Activated B cell treated with CpG ODN at 0.5 μM for 24 hours (primary cell): ENCODE measurements around the gene FBXW7. TPM values are rescaled to one million over a fixed set of nuclear protein-coding genes. Genes with fewer than 3 reads are reported as not detected.
A peak's percentile ranks its signal among the peaks of the same experiment; 100 is the strongest.

ENCODE experiments used
- ATAC-seq: fragments of 200-7000 bp; cut with Tn5 transposase; one replicate; pipeline ENCODE4 v1.10.0; 2021; ENCODE audit warnings: low read depth, mild to moderate bottlenecking, moderate library complexity
- CTCF ChIA-PET: fragments of 350-600 bp; sonication (Branson Sonifier 250); formaldehyde crosslinking; loops from one replicate; lab custom pipeline; 2021; ENCODE audit warnings: antibody characterized with exemption; lab: Charles Lee
- POLR2A ChIA-PET: fragments of 350-600 bp; sonication (Branson Sonifier 250); formaldehyde crosslinking; loops from one replicate; lab custom pipeline; 2021; ENCODE audit warnings: antibody characterized with exemption; lab: Charles Lee
- DNase-seq: peaks from one replicate; pipeline ENCODE4 v3.0.0; 2022
- H3K27ac Mint-ChIP-seq: one replicate; pipeline ENCODE4 v1.8.0; 2020; ENCODE audit warnings: mixed read lengths
- H3K27me3 Mint-ChIP-seq: one replicate; pipeline ENCODE4 v1.8.0; 2021; ENCODE audit warnings: mixed read lengths
- H3K36me3 Mint-ChIP-seq: one replicate; pipeline ENCODE4 v1.8.0; 2021; ENCODE audit warnings: low read depth, mixed read lengths
- H3K4me1 Mint-ChIP-seq: one replicate; pipeline ENCODE4 v1.8.0; 2021; ENCODE audit warnings: mixed read lengths
- H3K4me3 Mint-ChIP-seq: one replicate; pipeline ENCODE4 v1.8.0; 2020; ENCODE audit warnings: mild to moderate bottlenecking, mixed read lengths
- H3K9me3 Mint-ChIP-seq: one replicate; pipeline ENCODE4 v1.8.0; 2020; ENCODE audit warnings: mixed read lengths
- intact Hi-C: fragments of 100-400 bp; cut with micrococcal nuclease; formaldehyde crosslinking; loops from one replicate; pipeline ENCODE4 v1.15.1; 2024
- total RNA-seq: library from RNA; stranded (reverse); gene quantifications from 2 replicates; pipeline ENCODE4 v1.2.3, GENCODE V29; 2022
- TF ChIP-seq, protein P1 (sequence below): fragments of 200-600 bp; IDR thresholded peaks from one replicate; pipeline ENCODE4 v1.8.0; 2022; ENCODE audit warnings: antibody characterized with exemption, mild to moderate bottlenecking

FBXW7 gene
- total RNA-seq, 1 donor from 2014 or later = 96.5 TPM

DNA sequence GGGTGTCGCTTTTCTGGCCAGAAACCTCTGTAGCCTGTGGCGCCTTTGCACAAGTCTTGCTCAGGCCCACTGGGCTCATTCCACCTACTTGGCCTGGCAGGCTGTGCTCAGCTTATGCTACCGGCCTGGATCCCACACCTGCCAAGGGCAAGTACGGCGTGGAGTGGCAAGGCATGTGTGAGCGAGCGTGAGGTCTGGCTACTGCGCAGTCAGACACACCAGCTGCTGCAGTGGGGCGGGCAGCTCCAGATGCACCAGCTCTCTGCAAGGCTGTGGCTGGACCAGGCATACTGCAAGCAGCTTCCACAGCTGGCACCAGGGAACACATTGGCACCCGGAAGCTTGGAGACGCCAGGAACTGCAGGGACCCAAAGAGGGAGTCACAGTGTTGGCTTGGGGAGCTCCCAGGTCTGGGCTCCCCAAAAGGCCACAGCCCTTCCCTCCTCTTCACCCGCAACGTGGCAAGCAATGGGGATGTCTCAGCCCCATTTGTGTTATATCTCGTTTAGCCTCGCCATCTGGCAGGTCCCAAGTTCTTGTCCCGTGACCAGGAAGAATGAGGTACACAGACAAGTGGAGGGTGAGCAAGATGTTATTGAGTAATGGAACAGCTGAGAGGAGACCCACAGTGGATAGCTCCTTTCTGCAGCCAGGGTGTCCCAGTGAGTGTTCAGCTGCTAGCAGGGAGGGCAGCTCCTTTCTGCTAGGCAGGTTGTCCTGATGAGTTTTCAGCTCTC lies 3.8 kb upstream of the FBXW7 start:
- no peaks in the 10 kb centered on the region for H3K27me3 Mint-ChIP-seq
- ATAC-seq = no peak
- DNase-seq = no peak
- H3K4me3 Mint-ChIP-seq = no peak overlapping the region
- TF ChIP-seq, protein P1, sequence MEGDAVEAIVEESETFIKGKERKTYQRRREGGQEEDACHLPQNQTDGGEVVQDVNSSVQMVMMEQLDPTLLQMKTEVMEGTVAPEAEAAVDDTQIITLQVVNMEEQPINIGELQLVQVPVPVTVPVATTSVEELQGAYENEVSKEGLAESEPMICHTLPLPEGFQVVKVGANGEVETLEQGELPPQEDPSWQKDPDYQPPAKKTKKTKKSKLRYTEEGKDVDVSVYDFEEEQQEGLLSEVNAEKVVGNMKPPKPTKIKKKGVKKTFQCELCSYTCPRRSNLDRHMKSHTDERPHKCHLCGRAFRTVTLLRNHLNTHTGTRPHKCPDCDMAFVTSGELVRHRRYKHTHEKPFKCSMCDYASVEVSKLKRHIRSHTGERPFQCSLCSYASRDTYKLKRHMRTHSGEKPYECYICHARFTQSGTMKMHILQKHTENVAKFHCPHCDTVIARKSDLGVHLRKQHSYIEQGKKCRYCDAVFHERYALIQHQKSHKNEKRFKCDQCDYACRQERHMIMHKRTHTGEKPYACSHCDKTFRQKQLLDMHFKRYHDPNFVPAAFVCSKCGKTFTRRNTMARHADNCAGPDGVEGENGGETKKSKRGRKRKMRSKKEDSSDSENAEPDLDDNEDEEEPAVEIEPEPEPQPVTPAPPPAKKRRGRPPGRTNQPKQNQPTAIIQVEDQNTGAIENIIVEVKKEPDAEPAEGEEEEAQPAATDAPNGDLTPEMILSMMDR = no peak
- peak overlapping the region; percentile 54 for H3K27ac Mint-ChIP-seq
- intact Hi-C loops = loop anchor here (10.0 kb wide), 1 partner anchor 1145 kb away; the partner anchor contains the start of gene TLR2
- CTCF ChIA-PET = interaction anchor here (1.5 kb wide), 1 partner anchor 100 kb away, joined by 6 read pairs; no protein-coding TSS in a partner anchor
- H3K9me3 Mint-ChIP-seq = no peaks in the 10 kb centered on the region
- peaks cover 34% of the 10 kb centered on the region for H3K36me3 Mint-ChIP-seq
- H3K4me1 Mint-ChIP-seq = peaks cover 38% of the 10 kb centered on the region
- POLR2A ChIA-PET = interaction anchor here (0.6 to 7.3 kb wide), 4 partner anchors 13 to 366 kb away, joined by 3 to 136 read pairs (median 4); no protein-coding TSS in a partner anchor

DNA sequence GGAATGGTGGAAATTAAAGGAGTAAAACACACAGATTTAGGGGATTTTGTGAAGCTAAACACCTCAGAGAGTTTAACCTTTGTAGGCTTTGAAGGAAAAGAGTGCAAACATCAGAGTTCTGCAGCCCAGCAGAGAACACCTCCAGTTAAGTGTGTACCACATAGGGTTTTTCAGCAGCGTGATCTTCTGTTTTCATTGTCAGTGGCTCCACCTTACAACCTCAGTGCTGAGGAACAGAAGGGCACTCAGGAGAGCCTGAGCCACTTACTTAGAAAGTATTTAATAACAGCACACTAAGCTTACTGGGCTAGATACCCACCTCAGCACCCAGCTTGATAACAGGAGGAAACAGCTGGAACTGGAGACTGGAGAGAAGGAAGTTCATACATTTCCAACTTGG lies 2.0 kb upstream of the FBXW7 start:
- intact Hi-C loops = loop anchor here (2.0 to 10.0 kb wide), 2 partner anchors 47 to 1147 kb away; partner anchors contain the start of gene TLR2
- Mint-ChIP-seq H3K27ac (peak overlapping the region; percentile 98), H3K36me3 (peaks cover 41% of the 10 kb centered on the region), H3K9me3 (no peaks in the 10 kb centered on the region), H3K27me3 (no peaks in the 10 kb centered on the region), H3K4me3 (peak overlapping the region; percentile 99), H3K4me1 (peaks cover 56% of the 10 kb centered on the region)
- CTCF ChIA-PET = interaction anchor here (0.6 to 1.4 kb wide), 4 partner anchors 16 to 1720 kb away, joined by 3 to 5 read pairs (median 4); no protein-coding TSS in a partner anchor
- DNase-seq (no peak), ATAC-seq (no peak)
- TF ChIP-seq, protein P1 = no peak
- POLR2A ChIA-PET = interaction anchor here (0.7 to 7.3 kb wide), 4 partner anchors 15 to 125 kb away, joined by 3 to 136 read pairs (median 28); no protein-coding TSS in a partner anchor

DNA sequence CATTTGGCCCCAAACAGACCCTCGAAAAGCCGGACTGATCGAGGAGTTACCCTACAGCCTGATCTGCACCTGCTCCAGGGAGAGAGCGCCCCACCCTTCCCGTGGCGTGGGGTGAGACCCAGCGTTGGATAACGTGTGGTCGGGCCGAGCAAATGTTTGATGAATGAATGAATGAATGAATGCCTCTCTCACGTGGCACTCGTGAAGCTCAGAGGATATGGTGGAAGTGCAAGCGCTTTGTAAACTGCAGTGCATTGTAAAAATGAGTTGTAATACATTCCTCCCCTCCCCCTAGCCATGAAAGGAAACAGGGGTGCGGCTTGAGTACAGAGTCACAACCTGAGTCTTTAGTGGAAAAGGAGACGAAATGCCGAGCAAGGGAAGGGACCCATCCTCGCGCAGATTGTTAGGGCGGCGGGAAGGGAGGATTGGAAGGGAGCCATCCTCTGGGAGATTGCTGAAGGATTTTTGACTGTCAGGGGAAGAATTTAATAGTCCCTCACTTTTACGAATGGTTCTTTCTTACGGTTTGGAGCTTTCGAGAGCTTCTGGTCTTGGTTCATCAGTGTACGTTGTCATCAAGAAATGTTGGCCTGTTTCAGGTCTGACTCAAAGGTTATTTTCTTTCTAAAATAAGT lies 772 bp upstream of the FBXW7 start:
- peak overlapping the region; percentile 98 for H3K27ac Mint-ChIP-seq
- H3K36me3 Mint-ChIP-seq = peaks cover 47% of the 10 kb centered on the region
- H3K27me3 Mint-ChIP-seq = no peaks in the 10 kb centered on the region
- H3K4me1 Mint-ChIP-seq = peaks cover 67% of the 10 kb centered on the region
- ChIA-PET CTCF (interaction anchor here (0.7 to 2.9 kb wide), 7 partner anchors 16 to 104 kb away, joined by 3 to 20 read pairs (median 3); no protein-coding TSS in a partner anchor), POLR2A (interaction anchor here (0.6 to 7.3 kb wide), 34 partner anchors 8 to 1880 kb away, joined by 3 to 136 read pairs (median 6); partner anchors contain the start of genes ARFIP1, TIGD4 and TMEM154)
- TF ChIP-seq, protein P1 = no peak
- H3K9me3 Mint-ChIP-seq = no peaks in the 10 kb centered on the region
- DNase-seq (no peak), ATAC-seq (peak; percentile 47)
- peak overlapping the region; percentile 99 for H3K4me3 Mint-ChIP-seq
- intact Hi-C loops = loop anchor here (1.0 to 10.0 kb wide), 10 partner anchors 16 to 1437 kb away; partner anchors contain the start of genes ARFIP1, RPS3A, TIGD4 and TLR2

DNA sequence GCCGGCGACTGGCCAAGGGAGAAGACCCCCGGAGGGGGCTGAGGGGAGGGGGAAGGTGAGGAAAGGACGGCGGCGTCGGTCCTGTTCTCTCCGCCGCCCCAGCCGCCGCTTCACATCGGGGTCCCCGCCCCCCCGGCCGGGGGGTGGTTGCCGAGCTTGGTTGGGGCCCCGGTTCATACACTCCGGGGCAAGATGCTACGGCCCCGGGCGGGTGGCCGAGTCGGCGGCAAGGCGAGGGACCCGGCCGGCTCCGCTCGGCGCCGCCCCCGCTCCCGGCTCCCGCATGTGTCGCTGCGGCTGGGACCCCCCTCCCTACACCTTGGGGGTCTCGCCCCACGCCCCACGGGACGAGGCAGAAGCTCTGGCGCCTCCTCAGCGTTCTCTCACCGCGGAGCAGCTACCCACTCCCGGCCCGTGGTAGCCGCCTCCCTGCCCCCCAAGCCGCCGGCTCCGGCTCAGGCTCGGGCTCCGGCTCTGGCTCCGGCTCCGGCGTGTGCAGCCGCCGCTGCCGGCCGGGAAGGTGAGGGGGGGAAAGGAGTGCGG lies 461 bp downstream of the FBXW7 start:
- Mint-ChIP-seq H3K27me3 (no peaks in the 10 kb centered on the region), H3K36me3 (peaks cover 54% of the 10 kb centered on the region), H3K27ac (peak overlapping the region; percentile 98), H3K4me3 (peak overlapping the region; percentile 99), H3K4me1 (peaks cover 75% of the 10 kb centered on the region), H3K9me3 (no peaks in the 10 kb centered on the region)
- peak; percentile 2 for ATAC-seq
- intact Hi-C loops = loop anchor here (1.0 to 10.0 kb wide), 3 partner anchors 15 to 1149 kb away; partner anchors contain the start of gene TLR2
- POLR2A ChIA-PET = interaction anchor here (0.6 to 7.3 kb wide), 26 partner anchors 9 to 667 kb away, joined by 3 to 136 read pairs (median 8); partner anchors contain the start of genes ARFIP1, TIGD4 and TMEM154
- TF ChIP-seq, protein P1 = no peak
- DNase-seq = peak; percentile 46
- CTCF ChIA-PET = interaction anchor here (0.6 to 2.9 kb wide), 5 partner anchors 34 to 200 kb away, joined by 3 to 20 read pairs (median 3); no protein-coding TSS in a partner anchor
